ENCODE measurements around the gene PRSS36.

- TF ChIP-seq CTCF (IDR thresholded peaks at IDR 0.05) (no peak), POLR2A (IDR thresholded peaks at IDR 0.05) (no peak)
These were observed 7.3 kb upstream of the PRSS36 start for GRCh38 chr16:31157136-31157535.

Measured in testis (tissue), 2 donors.